GM19043 (cell line): ENCODE results near the gene ALG3.
"Not testable (repeated sequence)": the region's sequence is repeated elsewhere in the genome, so short reads cannot be mapped to it uniquely, and the experiment has no call there.

ENCODE experiments used
- ATAC-seq: cut with Tn5 transposase; IDR thresholded peaks from one replicate; pipeline ENCODE4 v1.9.1; 2021; ENCODE audit warnings: low read depth; ENCODE audit not compliant: unreplicated experiment

ALG3 gene

DNA sequence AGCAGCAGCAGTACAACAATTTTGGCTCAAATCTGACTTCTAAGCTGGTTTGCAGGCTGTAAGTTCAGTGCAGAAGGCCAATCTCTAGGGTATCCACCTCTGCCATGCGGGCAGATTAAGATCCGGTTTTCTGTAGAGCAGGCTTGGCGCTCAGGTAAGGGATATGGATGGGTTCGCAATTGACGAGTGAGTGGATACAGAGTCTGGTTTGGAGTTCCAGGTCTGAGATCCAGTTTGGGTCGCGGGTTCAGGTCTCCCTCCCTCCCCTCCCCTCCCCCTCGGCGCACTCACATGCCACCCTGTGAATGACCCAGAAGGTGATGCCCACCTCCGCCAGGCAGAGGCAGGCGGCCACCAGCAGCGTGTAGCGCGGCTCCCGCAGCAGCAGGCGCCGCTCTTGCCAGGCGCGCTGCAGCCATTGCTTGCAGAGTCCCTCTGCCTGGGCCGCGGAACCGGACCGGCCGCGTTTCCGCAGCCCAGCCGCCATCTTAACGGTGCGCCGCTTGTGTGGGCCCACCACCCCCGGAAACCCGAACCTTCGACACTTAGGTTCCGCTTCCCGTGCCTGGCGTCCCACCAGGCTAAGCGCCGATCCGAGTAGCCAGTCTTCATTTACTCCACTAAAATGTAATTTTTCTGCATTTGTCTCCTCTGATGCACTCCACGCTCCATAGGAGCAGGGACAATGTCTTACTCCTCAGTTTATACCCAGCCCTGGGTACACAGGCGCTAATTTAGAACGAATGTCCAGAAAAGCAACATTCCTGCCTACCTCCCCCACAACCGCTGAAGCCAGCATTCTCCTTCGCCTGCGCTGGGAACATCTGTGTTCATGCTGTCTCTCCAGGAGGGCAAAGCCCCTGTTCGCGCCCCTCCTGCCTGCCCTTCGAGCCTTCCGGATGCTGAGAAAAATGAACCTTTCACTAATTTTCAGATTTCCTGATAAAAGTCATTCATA, at the start of gene ALG3:
TSS of gene ALG3 (minus strand) at position 509 of the 958 bp plus-strand sequence. CDS start at position 487, 22 bp downstream.
- ATAC-seq, result peak; percentile 3

DNA sequence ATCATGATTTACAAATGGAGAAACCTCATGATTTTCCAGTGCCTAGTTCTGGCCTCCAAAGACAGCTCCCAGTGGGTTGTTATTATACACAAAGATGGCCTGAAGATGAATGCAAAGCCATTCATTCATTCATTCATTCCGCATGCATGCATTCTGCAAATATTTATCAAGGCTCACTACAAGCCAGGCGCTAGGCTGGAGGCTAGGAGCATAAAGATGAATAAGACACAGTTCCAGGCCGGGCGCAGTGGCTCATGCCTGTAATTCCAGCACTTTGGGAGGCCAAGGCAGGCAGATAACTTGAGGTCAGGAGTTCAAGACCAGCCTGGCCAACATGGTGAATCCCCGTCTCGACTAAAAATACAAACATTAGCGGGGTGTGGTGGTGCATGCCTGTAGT, 47.9 kb upstream of the ALG3 start:
- no peak for ATAC-seq

- ATAC-seq, result no peak
Measured at GRCh38 chr3:184295771-184296170, 47.0 kb upstream of the ALG3 start.

DNA sequence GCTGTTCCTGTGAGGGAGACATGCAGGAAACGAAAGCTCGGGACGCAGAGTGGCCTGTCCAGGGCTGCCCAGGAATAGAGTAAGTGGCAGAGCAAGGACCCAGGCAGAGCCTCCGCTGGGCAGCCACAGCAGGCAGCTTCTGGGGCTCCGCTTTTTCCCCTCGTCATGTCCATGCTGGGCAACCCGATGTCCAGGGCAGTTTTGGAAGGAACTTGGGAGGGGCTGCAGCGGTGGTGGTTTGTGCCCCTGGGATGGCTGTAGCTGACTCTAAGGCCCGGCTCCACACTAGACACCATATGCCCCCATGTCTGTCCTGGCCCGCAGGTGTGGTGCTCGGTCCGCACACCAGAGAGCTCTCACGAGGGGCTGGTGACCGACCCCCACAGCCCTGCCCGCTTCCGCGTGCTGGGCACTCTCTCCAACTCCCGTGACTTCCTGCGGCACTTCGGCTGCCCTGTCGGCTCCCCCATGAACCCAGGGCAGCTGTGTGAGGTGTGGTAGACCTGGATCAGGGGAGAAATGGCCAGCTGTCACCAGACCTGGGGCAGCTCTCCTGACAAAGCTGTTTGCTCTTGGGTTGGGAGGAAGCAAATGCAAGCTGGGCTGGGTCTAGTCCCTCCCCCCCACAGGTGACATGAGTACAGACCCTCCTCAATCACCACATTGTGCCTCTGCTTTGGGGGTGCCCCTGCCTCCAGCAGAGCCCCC, 43.1 kb upstream of the ALG3 start:
- no peak for ATAC-seq

DNA sequence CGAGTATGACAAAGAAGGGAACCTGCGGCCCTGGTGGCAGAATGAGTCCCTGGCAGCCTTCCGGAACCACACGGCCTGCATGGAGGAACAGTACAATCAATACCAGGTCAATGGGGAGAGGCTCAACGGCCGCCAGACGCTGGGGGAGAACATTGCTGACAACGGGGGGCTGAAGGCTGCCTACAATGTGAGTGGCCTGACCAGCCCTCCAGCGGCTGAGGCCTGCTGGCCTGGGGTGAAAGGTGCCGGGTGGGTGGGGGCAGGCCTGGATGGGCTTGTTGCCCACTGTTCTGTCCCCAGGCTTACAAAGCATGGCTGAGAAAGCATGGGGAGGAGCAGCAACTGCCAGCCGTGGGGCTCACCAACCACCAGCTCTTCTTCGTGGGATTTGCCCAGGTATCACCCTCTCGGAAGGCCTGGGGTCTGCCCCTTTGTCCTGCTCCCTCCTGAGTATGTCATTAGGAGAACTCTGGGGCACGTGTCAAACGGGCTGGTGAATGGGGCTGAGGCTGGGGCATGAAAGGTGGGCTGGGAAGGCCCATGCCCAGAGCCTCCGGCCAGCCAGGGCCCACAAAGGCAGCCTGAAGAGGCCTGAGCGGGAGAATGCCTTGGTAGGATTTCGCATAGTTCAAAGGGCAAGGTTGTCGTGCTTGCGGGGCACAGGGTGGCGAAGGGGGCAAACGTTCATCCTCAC, 42.4 kb upstream of the ALG3 start:
- ATAC-seq, result no peak

GRCh38 chr3:184290331-184290730, 41.6 kb upstream of the ALG3 start:
- no peak for ATAC-seq

GRCh38 chr3:184289426-184289938, 40.7 kb upstream of the ALG3 start:
- no peak for ATAC-seq

DNA sequence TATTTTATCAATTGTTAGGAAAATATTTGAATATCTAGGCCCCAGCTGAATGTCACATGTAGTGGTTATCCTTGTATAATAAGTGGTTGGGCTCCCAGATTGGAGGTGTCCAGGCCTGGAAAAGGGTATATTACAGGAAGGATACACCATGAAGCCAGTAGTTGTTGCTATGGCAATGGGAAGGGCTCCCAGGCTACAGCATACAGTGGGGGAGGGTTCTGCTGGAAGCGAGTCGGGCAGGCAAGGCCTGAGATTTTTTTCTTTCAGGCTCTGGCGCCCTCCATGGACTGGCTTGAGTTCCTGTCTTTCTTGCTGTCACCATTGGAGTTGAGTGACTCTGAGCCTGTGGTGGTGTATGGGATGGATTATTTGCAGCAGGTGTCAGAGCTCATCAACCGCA, 35.9 kb upstream of the ALG3 start:
- no peak for ATAC-seq

- ATAC-seq, result no peak
Measured at GRCh38 chr3:184283681-184284080, 34.9 kb upstream of the ALG3 start.

- no peak for ATAC-seq
Measured at GRCh38 chr3:184282941-184283340, 34.2 kb upstream of the ALG3 start.

DNA sequence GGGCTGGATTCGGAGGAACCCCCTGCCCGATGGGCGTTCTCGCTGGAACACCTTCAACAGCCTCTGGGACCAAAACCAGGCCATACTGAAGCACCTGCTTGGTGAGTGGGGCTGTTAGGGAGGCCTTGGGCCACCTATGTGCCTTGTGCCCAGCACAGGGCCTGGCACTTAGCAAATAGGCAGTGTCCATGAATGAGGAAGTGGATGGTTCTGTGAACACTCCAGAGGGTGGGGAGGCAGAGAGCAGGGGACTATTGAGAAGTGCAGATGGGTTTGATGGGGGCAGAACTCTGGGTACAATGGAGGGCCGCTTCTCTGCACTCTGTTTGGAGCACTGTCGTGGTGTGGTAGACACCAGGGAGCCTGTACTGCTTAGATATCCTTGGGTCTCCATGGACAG, 28.6 kb upstream of the ALG3 start:
- no peak for ATAC-seq

- ATAC-seq, result no peak
Measured at GRCh38 chr3:184275961-184276910, 27.5 kb upstream of the ALG3 start, which contains the start of gene ECE2. Gene ECE2, plus strand, starts transcription at chr3:184276022. Its CDS starts 132 bp downstream, at chr3:184276154.

DNA sequence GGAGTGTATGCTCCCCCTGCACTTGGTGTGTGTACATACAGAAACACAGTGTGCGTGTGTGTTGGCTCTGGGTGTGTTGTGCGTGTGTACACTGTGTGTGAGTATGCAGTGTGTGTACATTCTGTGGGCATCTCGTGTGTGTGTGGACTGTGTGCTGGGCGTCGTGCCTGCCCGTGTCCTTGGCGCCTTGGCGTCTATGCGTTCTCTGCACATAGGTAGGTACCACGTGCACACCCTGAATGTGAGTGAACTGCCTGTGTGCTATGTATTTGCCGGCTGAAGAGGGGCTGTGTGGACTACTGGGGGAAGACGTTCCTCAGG, 26.6 kb upstream of the ALG3 start:
- no peak for ATAC-seq

DNA sequence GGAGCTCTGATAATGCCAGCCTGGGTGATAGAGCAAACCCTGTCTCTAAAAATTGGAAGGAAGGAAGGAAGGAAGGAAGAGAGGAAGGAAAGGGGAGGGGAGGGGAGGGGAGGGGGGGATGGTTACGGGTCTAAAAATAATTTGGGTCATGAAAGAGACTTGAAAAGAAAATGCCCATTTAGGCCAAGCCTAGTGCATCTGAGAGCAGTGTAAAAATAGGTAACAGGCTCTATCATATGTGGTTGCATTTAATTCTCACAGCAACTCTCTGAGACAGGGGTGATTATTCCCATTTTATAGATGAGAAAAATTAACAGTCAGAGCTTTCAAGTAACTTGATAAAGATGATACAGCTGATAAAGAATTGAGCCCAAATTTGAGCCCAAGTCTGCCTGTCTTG, 23.5 kb upstream of the ALG3 start:
- ATAC-seq, result no peak

DNA sequence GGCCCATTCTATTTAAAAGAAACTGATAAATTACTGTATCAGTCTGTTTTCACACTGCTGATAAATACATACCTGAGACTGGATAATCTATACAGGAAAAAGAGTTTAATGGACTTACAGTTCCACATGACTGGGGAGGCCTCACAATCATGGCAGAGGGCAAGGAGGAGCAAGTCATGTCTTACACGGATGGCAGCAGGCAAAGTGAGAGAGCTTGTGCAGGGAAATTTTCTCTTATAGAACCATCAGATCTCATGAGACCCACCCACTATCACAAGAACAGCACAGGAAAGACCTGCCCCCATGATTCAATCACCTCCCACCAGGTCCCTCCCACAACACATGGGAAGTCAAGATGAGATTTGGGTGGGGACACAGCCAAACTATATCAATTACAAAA, 18.5 kb upstream of the ALG3 start:
- ATAC-seq, result not testable (repeated sequence)

DNA sequence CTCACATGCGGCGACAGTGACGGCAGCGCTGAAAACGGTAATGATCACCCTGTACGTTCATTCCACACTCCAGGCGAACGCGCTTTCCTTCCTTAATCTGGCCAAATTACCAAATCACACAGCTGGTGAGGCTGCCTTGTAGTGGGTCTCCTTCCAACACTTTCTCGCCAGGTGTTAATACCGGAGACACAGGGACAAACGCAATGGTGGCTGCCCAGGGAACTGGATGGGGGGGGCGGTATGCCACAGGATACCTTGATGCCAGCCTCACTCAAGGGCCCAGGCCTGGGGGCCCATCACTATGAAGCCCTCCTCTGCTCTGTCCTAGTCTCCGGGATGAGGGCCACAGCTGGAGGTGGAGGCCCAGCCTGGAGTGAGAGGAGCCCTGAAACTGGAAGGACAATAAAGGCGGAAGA, 14.0 kb upstream of the ALG3 start:
- ATAC-seq, result no peak

- ATAC-seq, result no peak
Measured at GRCh38 chr3:184261854-184262763, 13.3 kb upstream of the ALG3 start.

- no peak for ATAC-seq
Measured at GRCh38 chr3:184261270-184261853, 12.6 kb upstream of the ALG3 start, which contains the start of gene CAMK2N2. Gene CAMK2N2, minus strand, starts transcription at chr3:184261553. Its CDS starts 268 bp downstream, at chr3:184261285.
